Stimulated activated CD8-positive, alpha-beta memory T cell treated with anti-CD3 and anti-CD28 coated beads, Interleukin-7, amount 100 ng/mL, for 48 hours (primary cell): Measurements from ENCODE around the gene PLEKHG4.

Source experiments
- DNase-seq, 2 donors: peaks; one replicate each; pipeline ENCODE4 v3.0.0-alpha.2; 2020; ENCODE audit warnings: low read depth in 1 of 2; ENCODE audit errors: extremely low read depth in 1 of 2

Gene PLEKHG4

DNA sequence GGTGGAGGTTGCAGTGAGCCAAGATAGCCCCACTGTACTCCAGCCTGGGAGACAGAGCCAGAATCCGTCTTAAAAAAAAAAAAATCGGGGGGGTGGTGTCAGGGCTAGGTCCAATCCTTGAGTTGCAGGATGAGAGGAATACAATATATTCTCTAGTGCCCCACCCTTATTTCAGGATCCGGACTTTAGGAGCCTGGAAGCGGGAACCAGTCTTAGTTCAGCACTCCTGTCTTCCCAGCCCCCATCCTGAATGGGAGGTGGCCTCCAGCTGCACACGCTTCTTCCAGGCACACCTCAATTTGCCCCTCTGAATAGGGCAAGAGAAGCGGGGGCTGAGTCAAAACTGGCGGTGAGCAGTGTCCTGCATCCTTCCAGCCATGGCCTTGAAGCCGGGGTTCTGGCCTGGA lies 33.7 kb upstream of the PLEKHG4 start:
- DNase-seq, result no peak

DNA sequence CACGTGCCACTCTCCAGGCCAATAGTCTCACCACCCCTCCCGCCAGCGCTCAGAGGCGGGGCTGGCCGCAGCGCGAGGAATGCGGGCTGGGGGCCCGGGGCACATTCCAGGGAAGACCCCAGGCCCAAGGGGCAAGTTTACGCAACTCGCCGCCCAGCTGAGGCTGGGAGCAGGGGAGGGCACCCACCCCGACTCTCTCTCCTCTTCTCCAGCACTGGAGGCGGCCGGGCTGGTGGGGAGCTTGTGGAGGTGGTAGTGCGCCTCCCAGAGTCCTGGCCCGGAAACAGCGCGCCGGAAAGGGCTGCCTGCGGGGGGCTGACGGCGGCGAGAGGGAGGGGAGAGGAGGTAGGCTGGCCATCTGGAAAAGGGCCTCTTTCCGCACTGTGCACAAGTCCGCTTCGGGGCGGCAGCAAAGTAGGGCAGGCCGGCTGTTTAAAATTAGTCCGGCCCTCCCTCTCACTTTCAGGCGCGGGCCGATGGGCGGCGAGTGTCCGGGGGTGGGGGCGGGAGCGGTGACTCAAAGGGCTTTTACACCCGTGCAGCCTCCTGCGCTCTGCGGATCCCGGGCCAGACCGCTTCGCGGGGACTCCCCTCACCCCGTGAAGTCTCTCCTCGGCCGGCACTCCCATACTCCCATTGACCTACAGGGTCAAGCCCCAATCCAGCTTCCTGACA lies 33.1 kb upstream of the PLEKHG4 start:
- peak; percentile 49 to 50 for DNase-seq

DNA sequence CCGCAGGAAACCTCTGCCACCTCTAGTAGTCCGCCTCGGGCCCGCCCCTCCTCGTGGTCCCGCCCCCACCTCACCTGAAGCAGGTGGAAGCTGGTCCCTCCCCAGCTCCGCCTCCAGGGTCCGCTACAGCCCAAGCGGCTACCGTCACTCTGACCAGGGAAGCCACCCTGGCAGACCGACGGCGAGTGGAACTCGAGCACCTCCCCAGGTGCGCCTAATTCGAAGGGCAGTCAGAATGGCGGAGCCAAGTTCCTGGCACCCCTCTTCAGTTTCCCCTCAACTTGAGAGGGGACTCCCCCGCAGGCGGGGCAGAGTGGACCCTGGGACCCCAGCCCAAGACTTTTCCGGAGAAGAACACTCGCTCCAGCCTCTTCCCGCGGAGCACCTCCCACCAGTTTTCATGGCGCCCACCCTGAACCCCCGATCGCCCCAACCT lies 32.6 kb upstream of the PLEKHG4 start:
- DNase-seq, result no peak

DNA sequence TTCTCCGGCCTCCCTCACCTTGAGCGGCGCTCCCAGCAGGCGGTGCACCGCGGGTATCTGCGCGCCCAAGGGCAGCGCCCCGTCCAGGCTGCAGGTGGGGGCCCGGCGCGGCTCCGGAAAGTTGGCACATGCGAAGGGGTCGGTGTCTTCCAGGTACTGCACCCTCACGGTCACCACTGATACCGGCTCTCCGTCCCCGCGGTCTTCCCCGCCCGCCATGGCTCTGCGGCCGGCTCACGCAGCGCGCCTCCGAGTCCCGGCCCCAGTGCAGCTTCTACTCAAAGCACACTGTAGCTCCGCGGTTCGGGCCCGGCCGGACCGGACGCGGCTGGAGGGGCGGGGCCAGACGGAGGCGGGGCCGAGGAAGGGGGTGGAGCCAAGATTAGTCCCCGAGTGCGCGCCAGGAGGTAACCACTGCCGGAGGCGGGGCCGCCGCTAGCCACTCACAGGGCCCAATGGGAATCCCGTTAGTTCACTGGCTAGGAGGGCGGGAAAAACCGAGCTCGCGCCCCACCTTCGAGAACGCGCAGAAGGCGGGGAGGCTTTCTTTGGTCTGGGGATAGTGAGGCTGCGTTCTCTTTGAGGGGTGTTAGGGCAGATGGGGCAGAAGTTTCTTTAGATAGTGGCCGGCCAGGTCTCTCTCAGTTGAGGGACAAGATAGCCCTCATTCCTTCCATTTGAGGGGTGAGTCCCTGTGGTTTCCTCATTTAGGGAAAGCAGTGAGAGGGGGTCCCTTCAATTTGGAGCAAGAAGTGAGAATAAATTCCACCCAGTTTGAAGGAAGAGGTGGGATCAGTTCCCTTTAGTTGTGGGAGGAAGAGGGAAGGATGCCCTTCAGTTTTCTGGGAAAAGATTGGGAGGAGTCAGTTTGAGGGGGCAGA lies 31.9 kb upstream of the PLEKHG4 start, which contains the start of gene FHOD1:
Gene FHOD1 (minus strand): TSS at position 290 of the 881 bp plus-strand sequence. CDS start 71 bp downstream, at position 219.
- DNase-seq, result peak; percentile 96 to 99

DNA sequence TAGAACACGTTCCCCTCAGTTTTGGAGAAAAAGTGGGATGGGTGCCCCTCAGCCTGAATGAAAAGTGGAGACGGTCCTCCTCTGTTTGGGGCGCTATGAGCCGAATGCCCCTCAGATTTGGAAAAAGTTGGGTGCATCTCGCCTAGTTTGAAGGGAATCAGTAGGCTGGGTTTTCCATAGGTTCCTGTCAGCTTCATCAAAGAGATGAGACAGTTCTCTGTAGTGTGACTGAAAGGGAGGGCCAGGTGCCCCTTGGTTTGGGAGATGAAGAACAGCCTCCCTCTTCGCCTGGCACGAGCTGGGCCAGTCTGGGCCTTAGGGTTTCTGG lies 31.3 kb upstream of the PLEKHG4 start:
- no peak for DNase-seq

DNA sequence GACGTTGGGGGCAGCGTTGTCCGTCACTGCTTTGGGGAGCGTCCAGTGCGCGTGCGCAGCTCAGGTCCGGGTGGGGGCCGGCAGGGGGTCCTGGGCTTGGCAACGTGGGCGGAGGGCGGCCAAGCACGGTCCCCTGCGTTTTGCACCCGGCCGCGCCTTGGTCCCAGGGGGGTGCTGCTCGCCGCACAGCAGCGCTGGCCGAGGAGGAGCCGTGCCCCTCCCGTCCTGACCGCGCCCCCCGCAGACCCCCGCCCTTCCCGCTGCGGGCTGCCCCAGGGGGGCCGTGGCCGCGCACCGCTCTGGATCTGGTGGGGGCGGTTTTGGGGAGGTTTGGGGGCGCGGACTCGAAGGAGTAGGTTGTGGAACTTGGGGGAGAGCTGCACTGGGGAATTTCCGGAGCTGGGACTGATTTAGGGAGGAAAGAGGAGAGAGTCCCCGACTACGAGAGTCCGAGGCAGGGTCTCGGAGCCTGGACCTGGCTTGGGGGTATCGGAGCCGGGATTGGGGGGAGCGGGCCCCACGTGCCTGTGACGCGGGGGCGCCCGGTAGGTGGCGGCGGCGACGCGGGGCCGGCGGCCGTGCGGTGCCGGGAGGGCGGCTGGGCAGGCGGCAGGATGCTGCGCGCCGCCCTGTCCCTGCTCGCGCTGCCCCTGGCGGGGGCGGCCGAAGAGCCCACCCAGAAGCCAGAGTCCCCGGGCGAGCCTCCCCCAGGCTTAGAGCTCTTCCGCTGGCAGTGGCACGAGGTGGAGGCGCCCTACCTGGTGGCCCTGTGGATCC lies 30.7 kb upstream of the PLEKHG4 start, which contains the start of gene SLC9A5:
Gene SLC9A5 (plus strand): TSS at position 579 of the 777 bp plus-strand sequence. CDS start 36 bp downstream, at position 615.
- no peak for DNase-seq

DNA sequence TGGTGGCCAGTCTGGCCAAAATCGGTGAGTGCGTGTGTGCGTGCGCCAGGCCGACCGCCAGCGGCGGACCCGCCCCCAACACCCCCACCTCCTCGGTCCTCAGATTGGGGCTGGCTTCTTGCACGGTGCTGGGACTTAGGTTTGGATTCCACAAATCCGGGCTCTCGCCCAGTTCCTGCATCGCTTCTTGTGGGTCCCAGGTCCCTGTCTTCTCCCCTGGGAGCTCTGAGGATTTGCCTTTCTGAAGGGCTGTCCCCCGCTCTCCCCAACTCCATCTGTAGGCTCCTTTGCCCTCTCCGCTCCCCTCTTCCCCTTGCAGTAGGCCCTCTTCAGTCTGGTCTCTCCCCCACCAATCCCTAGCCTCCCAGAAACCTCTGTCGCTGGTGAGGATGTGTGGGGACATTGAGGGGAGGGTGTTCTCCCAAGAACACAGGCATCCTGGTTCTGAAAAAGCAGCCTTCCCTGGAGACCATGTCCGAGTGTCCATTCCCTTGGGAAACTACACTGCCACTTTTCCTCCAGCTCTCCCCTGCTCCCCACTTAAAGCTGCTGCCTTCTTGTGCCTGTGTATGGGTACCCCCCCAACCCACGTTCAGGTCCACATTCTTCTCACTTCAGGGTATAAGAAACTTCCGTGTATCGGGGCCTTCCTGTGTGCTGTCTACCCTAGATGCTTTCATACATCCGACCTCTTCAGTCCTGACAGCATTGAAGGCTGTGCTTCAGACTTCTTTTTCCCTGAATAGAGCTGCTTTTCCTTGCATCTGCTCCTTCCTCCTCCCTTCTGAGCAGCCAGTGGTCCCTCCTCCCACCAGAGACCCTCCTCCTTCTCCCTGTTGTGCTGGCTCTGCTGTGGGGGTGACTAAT lies 29.9 kb upstream of the PLEKHG4 start:
- DNase-seq, result no peak

DNA sequence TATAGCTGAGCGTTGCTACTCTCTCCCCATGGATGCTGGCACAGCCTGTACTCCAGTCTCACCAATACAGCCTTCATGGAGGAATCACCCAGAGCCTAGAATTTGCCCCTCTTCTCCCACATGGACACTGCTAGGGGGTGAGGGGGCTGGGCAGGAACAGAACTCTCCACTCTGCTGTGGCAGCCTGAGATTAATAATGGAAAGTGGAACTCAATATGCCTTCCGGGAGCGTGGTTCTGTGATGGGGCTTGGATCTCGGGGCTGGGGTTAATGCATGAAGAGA lies 29.3 kb upstream of the PLEKHG4 start:
- no peak for DNase-seq

DNA sequence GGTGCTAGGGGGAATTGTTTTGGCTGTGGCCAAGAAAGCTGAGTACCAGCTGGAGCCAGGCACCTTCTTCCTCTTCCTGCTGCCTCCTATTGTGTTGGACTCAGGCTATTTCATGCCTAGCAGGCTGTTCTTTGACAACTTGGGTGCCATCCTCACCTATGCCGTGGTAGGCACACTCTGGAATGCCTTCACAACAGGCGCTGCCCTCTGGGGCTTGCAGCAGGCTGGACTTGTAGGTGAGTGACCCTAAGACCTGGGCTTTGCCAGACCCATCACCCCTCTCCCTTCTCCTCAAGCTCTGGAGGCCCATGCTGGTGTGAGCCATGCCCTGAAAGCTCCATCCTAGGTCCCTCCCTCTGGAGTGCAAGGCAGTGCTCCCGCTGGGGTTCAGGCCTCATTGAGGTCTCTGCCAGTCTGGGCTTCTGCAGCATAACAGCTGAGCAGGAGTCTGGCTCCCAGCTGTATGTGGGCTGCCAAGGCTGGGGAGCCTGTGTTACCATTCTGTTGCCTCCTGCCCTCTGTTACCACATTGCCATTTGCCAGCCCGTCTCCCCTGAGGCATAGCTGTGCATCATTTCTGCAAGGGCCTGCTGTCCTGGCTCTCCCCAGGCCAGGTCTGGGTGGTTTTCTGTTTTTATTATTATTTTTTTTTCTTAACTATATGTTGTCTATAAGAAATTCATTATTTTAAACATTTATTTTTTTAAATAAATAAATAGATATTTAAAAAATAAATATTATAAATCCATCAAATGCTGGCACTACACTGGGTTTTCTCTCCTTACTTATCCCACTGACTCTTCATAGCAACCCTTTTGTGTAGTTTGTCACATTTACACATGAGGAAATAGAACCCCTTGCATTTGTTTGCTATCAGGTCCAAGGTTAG lies 26.5 kb upstream of the PLEKHG4 start:
- no peak for DNase-seq

DNA sequence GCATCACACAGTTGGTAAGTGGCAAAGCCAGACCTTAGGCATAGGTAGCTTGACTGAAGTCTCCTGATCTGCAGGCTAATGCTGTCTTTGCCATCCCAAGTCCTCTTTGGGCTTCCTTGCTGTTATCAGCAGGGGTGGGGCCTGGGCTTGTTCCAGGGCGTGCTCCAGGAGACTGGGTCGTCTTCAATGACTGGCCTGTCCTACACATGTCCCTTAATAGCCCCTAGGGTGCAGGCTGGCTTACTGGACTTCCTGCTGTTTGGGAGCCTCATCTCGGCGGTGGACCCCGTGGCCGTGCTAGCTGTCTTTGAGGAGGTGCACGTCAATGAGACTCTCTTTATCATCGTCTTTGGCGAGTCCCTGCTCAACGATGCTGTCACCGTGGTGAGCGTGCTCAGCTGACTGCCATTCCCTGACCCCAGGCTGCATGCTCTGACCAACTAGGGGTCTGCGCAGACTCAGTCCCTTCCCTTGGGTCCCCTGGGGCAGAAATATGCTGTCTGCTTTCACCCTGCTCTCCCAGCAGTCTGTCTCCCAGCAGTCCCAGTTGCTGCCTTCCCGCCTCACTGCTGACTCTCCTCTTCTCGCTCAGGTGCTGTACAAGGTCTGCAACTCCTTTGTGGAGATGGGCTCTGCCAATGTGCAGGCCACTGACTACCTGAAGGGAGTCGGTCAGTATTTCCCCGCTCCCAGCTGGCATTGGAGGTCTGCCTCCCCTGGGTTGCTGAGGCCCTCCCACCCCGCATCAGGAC lies 24.4 kb upstream of the PLEKHG4 start:
- no peak for DNase-seq

DNA sequence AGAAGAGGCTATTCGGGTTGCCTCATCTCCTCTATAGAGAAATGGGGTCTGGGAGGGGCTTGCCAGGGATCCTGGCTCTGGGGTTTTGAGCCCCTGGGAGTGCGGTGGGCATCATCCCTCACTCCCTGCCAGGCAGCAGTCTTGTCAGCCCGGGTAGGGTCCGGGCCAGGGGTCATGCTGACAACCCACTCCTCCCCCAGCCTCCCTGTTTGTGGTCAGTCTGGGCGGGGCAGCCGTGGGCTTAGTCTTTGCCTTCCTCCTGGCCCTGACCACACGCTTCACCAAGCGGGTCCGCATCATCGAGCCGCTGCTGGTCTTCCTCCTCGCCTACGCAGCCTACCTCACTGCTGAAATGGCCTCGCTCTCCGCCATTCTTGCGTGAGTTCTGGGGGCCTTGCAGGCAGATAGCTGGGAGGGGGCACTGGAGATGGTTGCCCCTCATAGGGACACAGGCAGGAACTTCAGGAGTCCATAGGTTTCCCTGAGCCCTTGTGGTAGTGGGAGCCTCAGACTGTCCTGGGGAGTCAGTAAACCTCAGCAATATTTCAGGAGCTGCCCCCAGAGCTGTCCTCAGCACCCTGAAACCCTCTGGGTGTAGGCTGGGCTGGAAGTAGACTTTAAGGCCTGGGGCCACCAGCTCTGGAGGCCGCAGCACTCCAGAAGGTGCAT lies 23.6 kb upstream of the PLEKHG4 start:
- no peak for DNase-seq

DNA sequence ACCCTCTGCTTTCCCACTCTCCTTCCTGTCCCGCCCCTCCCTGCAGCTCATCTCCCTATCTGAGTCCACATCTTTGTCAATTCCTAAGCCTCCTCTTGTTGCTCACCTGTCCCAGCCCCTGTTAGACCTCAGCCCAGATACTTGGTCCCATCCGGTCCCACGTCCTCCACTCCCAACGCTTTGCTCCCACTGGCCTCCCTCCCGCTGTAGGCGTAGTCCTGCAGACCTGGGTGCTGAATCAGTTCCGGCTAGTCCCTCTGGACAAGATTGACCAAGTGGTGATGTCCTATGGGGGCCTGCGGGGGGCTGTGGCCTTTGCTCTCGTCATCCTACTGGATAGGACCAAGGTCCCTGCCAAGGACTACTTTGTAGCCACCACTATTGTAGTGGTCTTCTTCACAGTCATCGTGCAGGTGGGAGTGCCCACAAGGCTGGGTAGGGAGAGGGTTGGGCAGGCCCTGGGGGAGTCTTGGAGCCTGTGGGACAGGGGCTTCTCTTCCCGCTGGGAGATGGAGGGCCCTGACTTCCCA lies 22.6 kb upstream of the PLEKHG4 start:
- no peak for DNase-seq

DNA sequence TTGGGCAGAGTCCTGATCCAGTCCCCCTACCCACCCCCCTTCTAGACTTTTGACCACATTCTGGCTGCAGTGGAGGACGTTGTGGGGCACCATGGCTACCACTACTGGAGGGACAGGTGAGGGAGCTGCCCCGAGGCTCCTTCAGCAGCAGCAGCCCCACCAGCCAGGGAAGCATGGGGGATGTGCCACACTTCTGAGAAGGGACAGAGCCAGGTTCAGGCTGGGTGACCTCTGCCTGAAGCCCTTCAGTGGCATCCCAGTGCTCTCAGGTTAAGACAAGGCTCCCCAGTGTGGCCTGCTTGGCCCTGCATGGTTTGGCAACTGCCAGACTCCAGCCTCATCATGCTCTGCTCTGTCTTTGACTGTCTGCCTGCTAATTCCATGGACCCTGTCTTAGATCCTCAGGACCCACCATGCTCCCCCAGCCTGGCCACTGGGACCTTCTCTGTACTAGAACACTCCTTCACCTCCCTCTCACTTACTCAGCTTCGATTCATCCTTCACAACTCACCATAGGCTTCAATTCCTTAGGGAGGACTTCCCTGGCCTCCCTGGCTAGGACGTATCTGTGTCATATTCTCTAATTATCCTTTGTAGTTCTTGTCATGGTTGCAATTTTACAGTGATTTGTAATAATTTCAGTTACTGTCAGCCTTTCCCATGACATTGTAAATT lies 21.7 kb upstream of the PLEKHG4 start:
- DNase-seq, result no peak

DNA sequence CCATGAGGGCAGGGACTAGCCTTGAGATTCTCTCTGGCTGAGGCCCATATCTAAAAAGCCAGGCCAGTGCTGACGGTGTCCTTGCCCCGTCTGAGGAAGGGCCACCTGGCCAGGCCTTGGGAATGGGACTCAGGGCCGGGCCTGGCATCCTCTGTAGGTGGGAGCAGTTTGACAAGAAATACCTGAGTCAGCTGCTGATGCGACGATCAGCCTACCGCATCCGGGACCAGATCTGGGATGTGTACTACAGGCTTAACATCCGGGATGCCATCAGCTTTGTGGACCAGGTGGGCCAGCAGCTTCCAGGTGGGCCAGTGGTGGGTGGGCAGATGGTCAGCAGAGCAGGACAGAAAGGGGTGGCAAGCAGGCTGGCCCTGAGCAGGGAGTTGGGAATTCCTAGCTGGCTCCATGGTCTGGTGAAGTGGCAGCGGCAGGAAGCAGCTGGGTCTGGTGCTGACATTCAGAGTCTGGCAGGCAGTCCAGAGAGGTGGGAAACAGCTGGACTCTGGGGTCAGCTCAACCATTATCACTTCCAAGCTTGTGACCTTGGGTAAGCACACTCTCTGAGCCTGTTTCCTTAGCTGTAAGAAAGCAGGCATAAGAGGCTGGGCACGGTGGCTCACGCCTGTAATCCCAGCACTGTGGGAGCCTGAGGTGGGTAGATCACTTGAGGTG lies 21.0 kb upstream of the PLEKHG4 start:
- DNase-seq, result no peak

DNA sequence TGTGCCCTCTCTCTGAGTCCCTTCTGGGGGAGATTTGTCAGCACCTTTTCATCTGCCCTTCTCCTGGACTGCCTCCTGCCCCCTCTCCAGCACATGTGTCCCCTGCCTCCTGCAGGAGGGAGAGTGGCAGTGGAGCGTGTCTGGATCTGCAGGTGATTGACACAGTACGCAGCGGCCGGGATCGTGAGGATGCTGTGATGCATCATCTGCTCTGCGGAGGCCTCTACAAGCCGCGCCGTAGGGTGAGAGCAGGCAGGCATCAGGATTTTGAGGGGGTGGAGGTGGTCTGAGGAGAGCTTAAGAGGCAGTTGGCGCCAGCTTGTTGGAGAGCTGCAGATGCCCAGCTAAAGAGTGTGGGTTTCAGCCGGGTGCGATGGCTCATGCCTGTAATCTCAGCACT lies 19.6 kb upstream of the PLEKHG4 start:
- DNase-seq, result no peak

DNA sequence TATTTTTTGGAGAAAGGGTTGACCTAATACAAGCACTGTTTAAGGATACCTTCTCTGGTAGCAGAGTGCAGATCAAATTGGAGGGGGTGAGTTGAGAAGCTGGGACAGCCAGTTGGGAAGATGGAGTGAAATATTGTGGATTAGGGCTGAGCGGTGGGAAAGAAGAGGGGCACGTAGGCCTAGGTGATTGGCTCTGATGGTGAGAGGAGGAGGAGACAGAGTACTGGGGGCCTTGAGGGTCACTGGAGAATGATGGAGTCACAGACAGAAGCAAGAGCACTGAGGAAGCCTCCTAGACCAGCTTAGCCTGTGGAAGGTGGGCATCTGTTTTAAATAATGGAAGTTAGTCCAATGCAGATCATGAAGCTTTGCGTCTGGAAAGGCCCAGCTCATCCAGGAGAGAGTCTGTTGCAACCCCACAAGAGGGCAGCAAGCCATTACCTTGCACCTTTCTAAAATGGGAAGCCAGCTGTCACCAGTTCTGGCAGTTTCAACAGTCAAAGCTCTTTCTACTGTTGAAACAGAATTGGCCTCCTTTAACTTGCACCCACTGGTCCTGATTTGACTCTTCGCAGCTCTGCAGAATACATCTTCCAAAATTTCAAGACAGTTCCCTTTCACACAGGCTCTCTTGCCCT lies 18.8 kb upstream of the PLEKHG4 start:
- no peak for DNase-seq

DNA sequence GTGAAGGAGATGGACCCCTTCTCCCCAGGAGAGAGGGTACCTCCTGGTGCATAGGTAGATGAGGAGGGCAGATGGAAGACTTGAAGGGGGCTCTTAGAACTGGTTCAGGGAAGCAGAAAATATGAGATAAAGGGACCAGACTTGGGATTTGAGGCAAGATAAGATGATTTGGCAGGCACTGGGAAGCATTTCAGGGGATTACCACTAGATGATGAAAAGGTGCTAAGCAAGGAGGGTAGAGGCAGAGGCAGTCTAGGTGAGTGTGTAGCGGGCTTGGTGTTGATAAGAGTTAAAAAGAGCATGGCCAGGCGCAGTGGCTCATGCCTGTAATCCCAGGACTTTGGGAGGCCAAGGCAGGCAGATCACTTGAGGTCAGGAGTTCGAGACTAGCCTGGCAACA lies 16.1 kb upstream of the PLEKHG4 start:
- no peak for DNase-seq
